DOHH2 (cell line): Measurements from ENCODE around the gene RARB.

ENCODE experiments used
- H3F3A ChIP-seq: fragments of 200-600 bp; sonication (generic), shearing (Covaris generic); 2 replicates; pipeline ENCODE4 v1.6.0; 2016; ENCODE audit warnings: antibody characterized with exemption, mild to moderate bottlenecking; ENCODE audit not compliant: control insufficient read depth, insufficient read depth
- H3K27ac ChIP-seq: fragments of 200-600 bp; sonication (generic); 2 replicates; pipeline ENCODE4 v1.5.1; 2014; ENCODE audit warnings: low read depth, mild to moderate bottlenecking, low read length, moderate library complexity
- H3K27me3 ChIP-seq: fragments of 200-600 bp; sonication (generic); 2 replicates; pipeline ENCODE4 v1.6.1; 2014; ENCODE audit warnings: mild to moderate bottlenecking, low read length, mixed read lengths; ENCODE audit not compliant: control insufficient read depth
- H3K36me3 ChIP-seq: fragments of 200-600 bp; sonication (generic); 2 replicates; pipeline ENCODE4 v1.6.1; 2014; ENCODE audit warnings: mild to moderate bottlenecking, low read length, moderate library complexity, mixed read lengths; ENCODE audit not compliant: control insufficient read depth
- H3K4me1 ChIP-seq: fragments of 200-600 bp; sonication (generic); 2 replicates; pipeline ENCODE4 v1.6.1; 2014; ENCODE audit warnings: mild to moderate bottlenecking, low read length, mixed read lengths; ENCODE audit not compliant: control insufficient read depth
- H3K4me2 ChIP-seq: fragments of 200-600 bp; sonication (generic); 2 replicates; pipeline ENCODE4 v1.6.0; 2014; ENCODE audit warnings: mild to moderate bottlenecking, low read length, moderate library complexity
- H3K4me3 ChIP-seq: fragments of 200-600 bp; sonication (generic); 2 replicates; pipeline ENCODE4 v1.5.1; 2014; ENCODE audit warnings: mild to moderate bottlenecking, low read length, mixed read lengths
- H3K79me2 ChIP-seq: fragments of 200-600 bp; sonication (generic); 2 replicates; pipeline ENCODE4 v1.6.1; 2014; ENCODE audit warnings: mild to moderate bottlenecking, low read length, mixed read lengths; ENCODE audit not compliant: control insufficient read depth
- H3K9me2 ChIP-seq: fragments of 200-600 bp; sonication (generic); replicated peaks from 2 replicates; pipeline ENCODE4 v1.6.1; 2014; ENCODE audit warnings: mild to moderate bottlenecking, low read length, mixed read lengths; ENCODE audit not compliant: control insufficient read depth
- H3K9me3 ChIP-seq: fragments of 200-600 bp; sonication (generic); 2 replicates; pipeline ENCODE4 v1.6.1; 2014; ENCODE audit warnings: antibody characterized with exemption, low read length, mixed read lengths; ENCODE audit not compliant: control insufficient read depth, insufficient read depth
- H4K20me1 ChIP-seq: fragments of 200-600 bp; sonication (generic); 2 replicates; pipeline ENCODE4 v1.6.0; 2014; ENCODE audit warnings: low read depth, mild to moderate bottlenecking, antibody characterized with exemption, low read length, moderate library complexity; ENCODE audit not compliant: control insufficient read depth, insufficient read depth
- CTCF ChIP-seq: fragments of 200-600 bp; sonication (generic); IDR thresholded peaks from one replicate; pipeline ENCODE4 v1.5.1; 2014; ENCODE audit warnings: antibody characterized with exemption, mild to moderate bottlenecking, low read depth, low read length; ENCODE audit not compliant: poor library complexity, severe bottlenecking
- EZH2phosphoT487 ChIP-seq: fragments of 200-600 bp; sonication (generic); IDR thresholded peaks from 2 replicates; pipeline ENCODE4 v1.6.1; 2017; ENCODE audit warnings: borderline replicate concordance, mild to moderate bottlenecking, antibody characterized with exemption, low read length, moderate library complexity, mixed read lengths

The RARB gene

GRCh38 chr3:25449857-25450256, 21.8 kb downstream of the RARB start:
- Histone ChIP-seq H3K9me2 (no peaks in the 10 kb centered on the region), H3K27ac (no peak overlapping the region)

GRCh38 chr3:25452192-25452591, 24.1 kb downstream of the RARB start:
- Histone ChIP-seq H3K79me2 (no peaks in the 10 kb centered on the region), H3K4me2 (no peak overlapping the region), H3K27me3 (no peaks in the 10 kb centered on the region), H3K4me3 (no peak overlapping the region), H3K27ac (no peak overlapping the region), H4K20me1 (no peaks in the 10 kb centered on the region), H3F3A (no peaks in the 10 kb centered on the region), H3K36me3 (no peaks in the 10 kb centered on the region), H3K4me1 (no peaks in the 10 kb centered on the region), H3K9me3 (no peaks in the 10 kb centered on the region), H3K9me2 (no peaks in the 10 kb centered on the region)
- no peak for TF ChIP-seq EZH2phosphoT487
- no peak for TF ChIP-seq CTCF

More at GRCh38 chr3:25449857-25450256, 21.8 kb downstream of the RARB start:
- Histone ChIP-seq H3F3A (no peaks in the 10 kb centered on the region), H4K20me1 (no peaks in the 10 kb centered on the region), H3K27me3 (no peaks in the 10 kb centered on the region), H3K4me1 (no peaks in the 10 kb centered on the region), H3K79me2 (no peaks in the 10 kb centered on the region), H3K9me3 (no peaks in the 10 kb centered on the region), H3K4me3 (no peak overlapping the region), H3K36me3 (no peaks in the 10 kb centered on the region), H3K4me2 (no peak overlapping the region)
- TF ChIP-seq EZH2phosphoT487 (no peak), CTCF (no peak)

GRCh38 chr3:25452740-25453139, 24.7 kb downstream of the RARB start:
- H3K27me3 ChIP-seq, result no peaks in the 10 kb centered on the region
- H3K79me2 ChIP-seq, result no peaks in the 10 kb centered on the region
- H3K4me1 ChIP-seq, result no peaks in the 10 kb centered on the region
- H3K9me3 ChIP-seq, result no peaks in the 10 kb centered on the region
- H3K9me2 ChIP-seq, result no peaks in the 10 kb centered on the region
- H3K27ac ChIP-seq, result no peak overlapping the region
- no peaks in the 10 kb centered on the region for H3F3A ChIP-seq
- no peaks in the 10 kb centered on the region for H4K20me1 ChIP-seq
- no peak overlapping the region for H3K4me3 ChIP-seq
- TF ChIP-seq EZH2phosphoT487, result no peak
- TF ChIP-seq CTCF, result no peak
- H3K4me2 ChIP-seq, result no peak overlapping the region
- no peaks in the 10 kb centered on the region for H3K36me3 ChIP-seq

GRCh38 chr3:25453619-25454004, 25.5 kb downstream of the RARB start:
- H3K79me2 ChIP-seq, result no peaks in the 10 kb centered on the region
- no peak overlapping the region for H3K4me2 ChIP-seq
- no peaks in the 10 kb centered on the region for H3K9me3 ChIP-seq
- no peaks in the 10 kb centered on the region for H3F3A ChIP-seq
- H3K4me1 ChIP-seq, result no peaks in the 10 kb centered on the region
- no peaks in the 10 kb centered on the region for H3K36me3 ChIP-seq
- H3K4me3 ChIP-seq, result no peak overlapping the region
- TF ChIP-seq EZH2phosphoT487 (no peak), CTCF (no peak)
- no peaks in the 10 kb centered on the region for H3K9me2 ChIP-seq
- H3K27ac ChIP-seq, result no peak overlapping the region
- no peaks in the 10 kb centered on the region for H4K20me1 ChIP-seq
- no peaks in the 10 kb centered on the region for H3K27me3 ChIP-seq
